IPS-NIHi11 (cell line): ENCODE results near the gene LSM3.
A peak's percentile ranks its signal among the peaks of the same experiment; 100 is the strongest.

ENCODE experiments used
- DNase-seq: peaks from one replicate; pipeline ENCODE4 v3.0.0; 2012; ENCODE audit warnings: mixed read lengths, low spot score

The LSM3 gene

GRCh38 chr3:14200841-14201240 is 22.2 kb downstream of the LSM3 start:
- DNase-seq = no peak

GRCh38 chr3:14201940-14202684 is 23.5 kb downstream of the LSM3 start:
- DNase-seq = no peak

- no peak for DNase-seq
These were observed 24.4 kb downstream of the LSM3 start for GRCh38 chr3:14202874-14203520.

DNA sequence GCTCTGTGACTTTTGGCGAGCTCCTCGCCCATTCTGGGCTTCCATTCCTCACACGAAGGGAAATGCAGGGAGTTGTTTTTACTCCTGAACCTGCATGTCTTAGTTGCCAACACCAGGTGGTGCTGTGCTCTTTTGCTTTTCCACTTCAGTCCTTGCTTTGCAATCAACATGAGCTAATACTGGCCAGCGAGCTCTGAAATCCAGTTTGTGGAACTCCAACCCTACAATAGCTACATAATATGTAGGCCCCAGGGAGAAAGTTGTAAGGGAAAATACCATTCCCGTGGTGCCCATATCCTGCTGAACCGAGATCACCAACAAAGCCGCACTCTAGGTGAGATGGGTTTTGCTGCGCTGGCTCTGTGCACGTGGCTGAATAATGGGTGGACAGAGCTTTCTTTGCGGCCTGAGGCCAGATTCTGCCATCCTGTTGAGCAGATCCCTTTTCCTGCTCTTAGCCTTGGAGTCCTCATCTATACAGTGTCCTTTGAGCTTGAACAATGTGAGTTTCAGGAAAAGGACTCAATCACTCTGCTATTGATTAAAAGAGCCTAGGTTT is 25.0 kb downstream of the LSM3 start:
- DNase-seq = peak; percentile 84

- no peak for DNase-seq
These were observed 26.1 kb downstream of the LSM3 start for GRCh38 chr3:14204515-14205284.

GRCh38 chr3:14206548-14207177 is 28.0 kb downstream of the LSM3 start:
- DNase-seq = peak; percentile 42

GRCh38 chr3:14208168-14208567 is 29.6 kb downstream of the LSM3 start:
- DNase-seq = no peak

DNA sequence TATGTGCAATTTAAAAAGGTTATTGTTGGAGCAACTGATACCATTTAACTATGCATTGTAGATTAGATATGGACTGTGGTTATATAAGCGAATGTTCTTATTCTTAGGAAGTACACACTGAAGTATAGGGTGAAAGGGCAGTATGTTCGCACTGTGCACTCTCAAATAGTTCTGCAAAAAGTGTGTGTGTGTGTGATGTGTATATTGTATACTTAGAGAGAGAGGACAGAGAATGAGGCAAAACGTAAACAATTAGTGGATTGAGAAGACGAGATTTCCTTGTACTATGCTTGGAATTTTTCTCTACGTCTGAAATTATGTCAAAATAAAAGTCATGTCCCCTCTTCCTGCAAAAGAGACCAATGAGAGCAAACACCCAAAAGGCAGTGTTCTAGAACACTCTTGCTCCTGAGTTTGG is 30.4 kb downstream of the LSM3 start:
- no peak for DNase-seq

- no peak for DNase-seq
These were observed 31.1 kb downstream of the LSM3 start for GRCh38 chr3:14209581-14210289.

GRCh38 chr3:14210290-14210688 is 31.7 kb downstream of the LSM3 start:
- no peak for DNase-seq

GRCh38 chr3:14210843-14211594 is 32.4 kb downstream of the LSM3 start:
- DNase-seq = no peak

- DNase-seq = no peak
These were observed 33.0 kb downstream of the LSM3 start for GRCh38 chr3:14211621-14212020.

DNA sequence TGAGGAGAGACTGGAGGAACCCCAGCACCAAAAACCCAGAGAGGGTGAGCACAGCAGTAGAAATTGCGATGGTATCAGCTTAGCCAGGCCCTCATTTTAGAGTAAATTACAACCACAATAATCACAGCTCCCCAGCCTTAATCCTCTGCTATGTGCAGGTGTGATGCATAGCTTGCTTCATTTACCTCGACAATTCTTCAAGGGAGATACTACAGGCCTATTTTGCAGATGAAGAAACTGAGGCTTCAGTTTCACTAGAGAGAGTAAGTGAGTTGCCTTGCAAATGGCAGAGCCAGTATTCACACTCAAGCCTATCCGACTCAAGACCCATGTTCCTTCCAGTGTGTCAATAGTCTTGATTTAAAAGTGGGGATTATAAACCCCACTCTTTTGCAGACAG is 33.4 kb downstream of the LSM3 start:
- DNase-seq = no peak

DNA sequence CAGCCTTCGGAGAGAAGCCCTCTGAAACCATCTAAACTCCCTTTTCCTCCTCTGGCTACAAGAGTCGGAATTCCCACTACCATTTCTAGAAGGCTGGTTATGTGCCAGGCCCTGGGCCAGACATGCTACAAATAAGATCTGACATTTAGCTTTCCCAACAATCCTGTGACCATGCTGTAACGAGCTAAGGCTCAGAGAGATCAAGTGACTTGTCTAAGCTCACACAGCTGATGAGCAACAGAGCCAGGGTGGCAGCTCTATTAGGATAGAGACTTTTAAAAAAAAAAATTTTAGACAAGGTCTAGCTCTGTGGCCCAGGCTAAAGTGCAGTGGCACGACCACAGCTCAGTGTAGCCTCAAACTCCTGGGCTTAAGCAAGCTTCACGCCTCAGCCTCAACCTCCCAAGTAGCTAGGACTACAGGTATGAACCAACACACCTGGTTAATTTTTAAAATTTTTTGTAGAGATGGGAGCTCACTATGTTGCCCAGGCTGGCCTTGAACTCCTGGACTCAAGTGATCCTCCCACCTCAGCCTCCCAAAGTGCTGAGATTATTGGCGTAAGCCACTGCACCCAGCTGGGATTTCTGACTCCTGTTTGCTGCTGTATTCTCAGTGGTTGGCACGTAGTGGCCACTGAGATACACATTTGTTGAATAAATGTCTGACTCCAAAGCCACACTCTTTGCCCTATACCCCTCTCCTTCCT is 34.6 kb downstream of the LSM3 start:
- DNase-seq = no peak

DNA sequence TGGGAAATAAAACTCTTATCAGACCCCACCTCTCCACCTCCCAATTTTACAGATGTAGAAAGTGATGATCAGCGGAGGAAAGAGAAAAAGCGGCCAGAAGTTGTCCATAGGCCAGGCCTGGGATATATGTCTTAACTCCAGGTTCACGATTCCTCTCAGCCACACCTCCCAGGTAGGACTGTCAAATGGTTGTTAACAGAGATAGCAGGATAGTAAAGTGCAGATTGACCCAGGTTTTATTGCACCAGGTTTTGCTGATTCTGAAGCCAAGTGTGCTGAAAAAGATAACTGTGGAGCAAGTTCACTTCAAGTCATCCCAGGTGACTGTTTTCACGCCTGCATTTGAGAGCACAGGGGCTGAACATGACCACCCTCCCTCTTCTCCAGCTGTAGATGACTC is 36.1 kb downstream of the LSM3 start:
- DNase-seq = no peak

DNA sequence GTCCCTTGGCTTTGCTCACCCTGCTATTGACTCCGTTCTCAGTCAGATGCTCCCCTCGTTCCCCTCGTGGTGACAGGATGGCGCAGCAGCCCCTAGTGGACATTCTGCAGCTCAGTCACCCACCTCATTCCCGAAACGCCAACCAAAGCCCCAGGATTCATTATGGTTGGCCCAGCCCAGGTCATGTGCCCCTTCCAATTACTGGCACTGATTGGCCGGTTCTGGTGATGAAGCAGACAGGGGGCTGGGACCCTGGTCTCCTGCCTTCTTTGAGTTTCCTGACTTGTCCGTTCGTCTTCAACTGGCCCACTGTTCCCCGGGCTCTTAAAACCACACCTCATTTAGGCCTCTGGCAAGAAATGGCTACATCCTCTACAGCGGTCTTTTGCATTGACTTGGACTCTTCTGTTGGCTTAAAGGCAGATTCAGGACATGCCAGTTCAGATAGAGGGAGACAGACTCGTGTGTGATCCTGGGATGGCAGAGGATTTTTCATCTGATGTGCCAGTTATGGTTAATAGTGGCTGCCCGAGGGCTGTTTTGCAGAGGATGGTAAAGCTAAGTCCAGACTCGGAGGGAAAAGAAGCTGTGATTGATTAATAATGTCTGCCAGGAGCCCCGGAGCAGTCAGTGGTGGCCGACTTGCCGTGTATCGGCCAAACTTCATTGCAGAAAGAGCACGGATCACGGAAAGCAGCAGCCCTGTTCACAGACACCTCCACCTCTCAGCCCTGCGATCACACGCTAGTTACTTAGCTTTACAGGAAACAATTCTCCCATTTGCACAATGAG is 37.8 kb downstream of the LSM3 start:
- peak; percentile 81 for DNase-seq

DNA sequence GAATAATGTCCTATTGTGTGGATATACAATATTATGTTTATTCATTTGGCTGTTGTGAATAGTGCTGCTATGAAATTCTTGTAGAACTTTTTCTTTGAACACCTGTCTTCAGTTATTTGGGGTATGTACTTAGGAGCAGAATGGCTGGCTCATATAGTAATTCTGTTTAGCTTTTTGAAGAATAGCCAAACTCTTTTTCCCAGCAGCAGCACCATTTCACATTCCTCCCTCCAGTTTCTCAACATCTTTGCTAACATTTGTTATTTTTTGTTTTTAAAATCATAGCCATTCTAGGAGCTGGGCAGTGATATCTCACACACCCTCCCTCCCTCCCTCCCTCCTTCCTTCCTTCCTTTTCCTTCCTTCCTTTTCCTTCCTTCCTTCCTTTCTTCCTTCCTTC is 39.7 kb downstream of the LSM3 start:
- DNase-seq = no peak

DNA sequence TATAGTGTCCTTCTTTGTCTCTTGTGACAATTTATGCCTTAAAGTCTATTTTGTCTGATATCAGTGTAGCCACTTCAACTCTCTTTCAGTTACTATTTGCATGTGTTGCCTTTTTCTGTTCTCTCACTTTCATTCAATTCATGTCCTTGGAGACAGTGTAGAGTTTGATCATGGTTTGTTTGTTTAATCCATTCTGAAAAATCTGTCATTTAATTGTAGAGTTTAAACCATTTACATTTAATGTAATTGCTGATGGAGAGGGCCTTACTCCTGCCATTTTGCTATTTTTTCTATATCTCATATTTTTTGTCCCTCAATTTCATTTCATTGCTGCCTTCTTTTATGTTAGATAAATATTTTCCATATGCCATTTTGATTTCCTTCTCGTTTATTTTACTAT is 42.3 kb downstream of the LSM3 start:
- no peak for DNase-seq

GRCh38 chr3:14221902-14222301 is 43.3 kb downstream of the LSM3 start:
- DNase-seq = no peak
